GM13976 (cell line): ENCODE data around the gene SERBP1.
"Not testable (repeated sequence)": the region's sequence is repeated elsewhere in the genome, so short reads cannot be mapped to it uniquely, and the experiment has no call there.

Experiments
- DNase-seq: peaks from one replicate; pipeline ENCODE4 v3.0.0; 2012; ENCODE audit warnings: low spot score
- CTCF ChIP-seq: IDR thresholded peaks from 2 replicates; pipeline ENCODE4 v1.5.1; 2012; ENCODE audit warnings: borderline replicate concordance, mild to moderate bottlenecking; ENCODE audit not compliant: insufficient read depth; ENCODE audit errors: extremely low read depth, missing control alignments, control extremely low read depth
- in situ Hi-C: fragments of 300-500 bp; cut with MboI; formaldehyde crosslinking; loops from one replicate; pipeline ENCODE4 v1.12.0; 2022; ENCODE audit warnings: low sequenced_read_pairs, mixed read lengths, inconsistent platforms; ENCODE audit not compliant: unreplicated experiment

The SERBP1 gene

DNA sequence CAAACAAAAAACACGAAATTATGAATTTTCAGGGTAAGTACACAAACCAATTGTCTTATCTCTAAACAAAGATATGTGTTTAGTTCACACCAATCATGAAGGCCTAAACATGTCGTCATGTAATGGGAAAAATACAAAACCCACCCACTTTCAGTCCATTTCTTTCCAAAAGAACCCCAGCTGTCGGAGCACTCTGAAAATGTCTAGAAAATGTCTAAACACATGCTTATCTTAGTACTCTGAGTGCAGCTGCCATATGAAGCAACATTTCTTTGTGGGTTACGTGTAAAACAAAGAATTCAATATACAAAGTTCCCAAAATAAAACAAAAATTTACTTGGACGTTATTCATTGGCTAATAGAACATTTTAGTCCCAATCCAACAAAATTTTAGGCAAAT is 22.7 kb downstream of the SERBP1 start:
- TF ChIP-seq CTCF: no peak
- in situ Hi-C loops: no loop called here

GRCh38 chr1:67405473-67406245 is 24.5 kb downstream of the SERBP1 start:
- in situ Hi-C loops: no loop called here
- TF ChIP-seq CTCF: no peak
- DNase-seq: no peak

More for the DNA sequence above, 22.7 kb downstream of the SERBP1 start:
- no peak for DNase-seq

- in situ Hi-C loops: no loop called here
- TF ChIP-seq CTCF: no peak
- DNase-seq: no peak
Measured at GRCh38 chr1:67404212-67404620, 26.0 kb downstream of the SERBP1 start.

GRCh38 chr1:67401443-67401842 is 28.8 kb downstream of the SERBP1 start:
- no peak for TF ChIP-seq CTCF
- in situ Hi-C loops: no loop called here
- DNase-seq: no peak

- DNase-seq, in situ Hi-C loops: not testable (repeated sequence)
Measured at GRCh38 chr1:67400029-67400786, 30.0 kb downstream of the SERBP1 start.

DNA sequence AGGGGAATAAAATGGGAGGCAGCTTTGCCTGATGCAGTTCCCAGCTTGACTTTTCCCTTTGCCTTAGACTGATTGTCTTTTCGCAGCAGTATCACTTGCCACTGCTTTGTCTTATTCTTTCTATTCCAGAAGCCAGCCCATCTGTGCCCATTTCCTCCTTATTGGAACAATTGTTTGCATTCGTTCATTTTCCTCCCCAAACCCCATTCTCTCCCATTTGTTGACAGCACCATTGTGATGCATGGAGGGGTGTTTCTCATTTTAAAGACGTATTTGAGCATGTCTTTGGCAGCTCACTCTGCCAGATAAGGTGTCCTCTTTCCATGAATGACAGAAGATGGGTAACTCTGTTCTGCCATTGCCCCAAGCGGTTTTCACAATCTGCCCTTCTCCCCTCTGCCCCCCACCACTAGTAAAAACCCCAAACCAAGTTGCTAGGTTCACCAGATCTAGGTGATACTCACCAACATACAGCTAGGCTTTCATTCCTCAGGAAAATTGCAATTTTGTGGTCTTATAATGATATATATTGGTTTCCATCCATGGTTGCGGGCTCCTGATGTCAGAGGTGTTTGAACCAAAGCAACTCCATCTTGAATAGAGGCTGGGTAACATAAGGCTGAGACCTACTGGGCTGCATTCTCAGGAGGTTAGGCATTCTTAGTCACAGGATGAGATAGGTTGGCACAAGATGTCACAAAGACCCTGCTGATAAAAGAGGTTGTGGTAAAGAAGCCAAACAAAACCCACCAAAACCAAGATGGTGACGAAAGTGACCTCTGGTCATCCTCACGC is 30.8 kb downstream of the SERBP1 start:
- in situ Hi-C loops: no loop called here
- no peak for TF ChIP-seq CTCF
- DNase-seq: no peak

DNA sequence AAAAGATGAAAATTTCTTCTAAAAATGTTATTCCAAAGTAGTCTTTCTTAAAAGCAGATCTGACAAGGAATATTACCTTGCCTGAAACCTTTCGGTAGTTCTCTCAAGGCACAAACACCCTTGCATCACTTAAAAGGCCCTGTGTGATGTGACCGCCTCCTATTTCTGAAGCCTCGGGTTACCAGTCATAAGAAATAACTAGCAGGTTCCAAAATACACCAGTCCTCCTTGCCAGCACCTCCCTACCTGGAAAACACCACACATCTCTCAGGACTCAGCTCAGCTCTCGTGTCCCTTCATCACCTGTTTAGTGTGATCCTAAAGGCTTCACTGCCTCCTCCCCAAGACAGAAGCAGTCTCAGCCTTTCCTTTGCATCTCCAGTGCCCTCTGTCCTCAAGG is 35.7 kb downstream of the SERBP1 start:
- no peak for TF ChIP-seq CTCF
- no peak for DNase-seq
- in situ Hi-C loops: no loop called here
